Measurements from ENCODE around the gene COX20.

- TF ChIP-seq CTCF (conservative IDR thresholded peaks at IDR 0.05) (no peak), ZFX (IDR thresholded peaks at IDR 0.05) (no peak)
Observed at GRCh38 chr1:244815600-244816099, 19.8 kb upstream of the COX20 start.
